ENCODE results near the gene HMGCR.

The HMGCR gene

DNA sequence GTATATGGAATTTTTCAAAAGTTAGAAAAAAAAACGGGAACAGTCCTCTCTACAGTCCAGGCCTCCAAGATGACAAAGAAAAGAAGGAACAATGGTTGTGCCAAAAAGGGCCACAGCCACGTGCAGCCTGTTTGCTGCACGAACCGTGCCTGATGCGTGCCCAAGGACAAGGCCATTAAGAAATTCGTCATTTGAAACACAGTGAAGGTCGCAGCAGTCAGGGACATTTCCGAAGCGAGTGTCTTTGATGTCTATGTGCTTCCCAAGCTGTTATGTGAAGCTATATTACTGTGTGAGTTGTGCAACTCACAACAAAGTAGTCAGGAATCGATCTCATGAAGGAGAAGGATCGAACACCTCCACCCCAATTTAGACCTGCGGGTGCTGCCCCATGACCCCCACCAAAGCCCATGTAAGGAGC lies 37.4 kb downstream of the HMGCR start:
- Histone ChIP-seq H3K4me3 (ENCODE audit: severe bottlenecking) (no peak overlapping the region), H3K4me1 (ENCODE audit: insufficient read depth, poor library complexity, severe bottlenecking) (no peaks in the 10 kb centered on the region), H3K36me3 (ENCODE audit: low read depth) (peaks cover 29% of the 10 kb centered on the region), H3K27ac (ENCODE audit: poor library complexity, severe bottlenecking) (no peak overlapping the region), H3K27me3 (ENCODE audit: insufficient read depth, poor library complexity, severe bottlenecking) (no peaks in the 10 kb centered on the region), H3K9me3 (ENCODE audit: severe bottlenecking) (no peaks in the 10 kb centered on the region)
- DNase-seq (ENCODE audit: low spot score) (no peak), ATAC-seq (ENCODE audit: low read depth) (no peak)
- TF ChIP-seq CTCF (IDR thresholded peaks at IDR 0.05; ENCODE audit: poor library complexity, severe bottlenecking): no peak

DNA sequence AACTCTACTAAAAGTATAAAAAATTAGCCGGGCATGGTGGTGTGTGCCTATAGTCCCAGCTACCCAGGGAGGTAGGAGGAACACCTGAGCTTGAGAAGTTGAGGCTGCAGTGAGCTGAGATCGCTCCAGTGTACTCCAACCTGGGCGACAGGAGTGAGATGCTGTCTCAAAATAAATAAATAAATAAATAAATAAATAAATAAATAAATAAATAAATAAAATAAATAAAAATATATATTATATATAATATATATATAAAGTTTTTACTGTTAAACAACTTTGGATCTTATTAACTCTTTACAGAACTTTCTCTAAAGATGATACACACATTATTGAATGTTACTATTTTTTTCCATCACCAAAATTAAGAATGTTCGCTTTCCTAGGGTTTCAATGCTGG lies 38.4 kb downstream of the HMGCR start:
- peaks cover 39% of the 10 kb centered on the region for H3K36me3 ChIP-seq (ENCODE audit: low read depth)
- no peaks in the 10 kb centered on the region for H3K4me1 ChIP-seq (ENCODE audit: insufficient read depth, poor library complexity, severe bottlenecking)
- no peaks in the 10 kb centered on the region for H3K27me3 ChIP-seq (ENCODE audit: insufficient read depth, poor library complexity, severe bottlenecking)
- ATAC-seq (ENCODE audit: low read depth) (no peak), DNase-seq (ENCODE audit: low spot score) (no peak)
- H3K27ac ChIP-seq (ENCODE audit: poor library complexity, severe bottlenecking): no peak overlapping the region
- no peaks in the 10 kb centered on the region for H3K9me3 ChIP-seq (ENCODE audit: severe bottlenecking)
- H3K4me3 ChIP-seq (ENCODE audit: severe bottlenecking): no peak overlapping the region
- no peak for TF ChIP-seq CTCF (IDR thresholded peaks at IDR 0.05; ENCODE audit: poor library complexity, severe bottlenecking)

DNA sequence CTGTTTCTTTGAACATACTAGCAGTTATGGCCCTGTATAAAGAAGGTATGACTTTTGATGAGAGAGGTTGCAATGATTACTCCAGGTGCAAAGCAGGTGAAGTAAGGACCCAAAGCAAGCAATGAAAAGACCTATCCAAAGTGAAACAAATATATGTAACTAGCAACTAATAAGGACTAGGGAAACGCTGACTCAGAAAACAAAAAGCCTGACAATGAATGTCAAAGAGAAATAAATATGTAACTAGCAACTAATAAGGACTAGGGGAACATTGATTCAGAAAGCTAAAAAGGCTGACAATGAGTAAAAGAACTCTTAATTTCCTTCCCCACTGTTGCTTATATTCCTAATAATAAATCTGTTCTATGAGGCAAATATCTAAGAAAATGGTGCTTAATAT lies 43.1 kb downstream of the HMGCR start:
- no peak for TF ChIP-seq CTCF (IDR thresholded peaks at IDR 0.05; ENCODE audit: poor library complexity, severe bottlenecking)
- Histone ChIP-seq H3K27ac (ENCODE audit: poor library complexity, severe bottlenecking) (no peak overlapping the region), H3K4me3 (ENCODE audit: severe bottlenecking) (no peak overlapping the region), H3K27me3 (ENCODE audit: insufficient read depth, poor library complexity, severe bottlenecking) (no peaks in the 10 kb centered on the region), H3K9me3 (ENCODE audit: severe bottlenecking) (no peaks in the 10 kb centered on the region), H3K4me1 (ENCODE audit: insufficient read depth, poor library complexity, severe bottlenecking) (no peaks in the 10 kb centered on the region), H3K36me3 (ENCODE audit: low read depth) (peaks cover 59% of the 10 kb centered on the region)
- no peak for DNase-seq (ENCODE audit: low spot score)
- ATAC-seq (ENCODE audit: low read depth): no peak

DNA sequence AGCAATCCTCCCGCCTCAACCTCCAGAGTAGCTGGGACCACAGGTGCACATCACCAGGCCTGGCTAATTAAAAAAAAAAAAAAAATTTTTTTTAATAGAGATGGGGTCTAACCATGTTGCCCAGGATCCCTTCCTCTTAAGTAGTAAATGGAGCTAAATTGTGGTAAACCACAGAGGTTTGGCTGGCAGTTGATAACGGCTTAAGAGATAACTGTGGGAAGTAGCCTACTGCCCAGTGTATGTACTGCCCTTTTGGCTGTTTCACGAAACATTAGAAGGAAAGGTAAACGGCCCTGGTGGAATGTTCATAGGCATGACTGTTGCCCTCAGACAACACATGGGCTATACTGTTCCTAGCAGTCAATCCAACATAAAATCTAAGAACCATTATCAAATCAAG lies 44.4 kb downstream of the HMGCR start:
- no peaks in the 10 kb centered on the region for H3K27me3 ChIP-seq (ENCODE audit: insufficient read depth, poor library complexity, severe bottlenecking)
- H3K9me3 ChIP-seq (ENCODE audit: severe bottlenecking): no peaks in the 10 kb centered on the region
- ATAC-seq (ENCODE audit: low read depth) (no peak), DNase-seq (ENCODE audit: low spot score) (no peak)
- H3K4me1 ChIP-seq (ENCODE audit: insufficient read depth, poor library complexity, severe bottlenecking): no peaks in the 10 kb centered on the region
- no peak for TF ChIP-seq CTCF (IDR thresholded peaks at IDR 0.05; ENCODE audit: poor library complexity, severe bottlenecking)
- H3K36me3 ChIP-seq (ENCODE audit: low read depth): peaks cover 66% of the 10 kb centered on the region
- H3K27ac ChIP-seq (ENCODE audit: poor library complexity, severe bottlenecking): no peak overlapping the region
- no peak overlapping the region for H3K4me3 ChIP-seq (ENCODE audit: severe bottlenecking)

DNA sequence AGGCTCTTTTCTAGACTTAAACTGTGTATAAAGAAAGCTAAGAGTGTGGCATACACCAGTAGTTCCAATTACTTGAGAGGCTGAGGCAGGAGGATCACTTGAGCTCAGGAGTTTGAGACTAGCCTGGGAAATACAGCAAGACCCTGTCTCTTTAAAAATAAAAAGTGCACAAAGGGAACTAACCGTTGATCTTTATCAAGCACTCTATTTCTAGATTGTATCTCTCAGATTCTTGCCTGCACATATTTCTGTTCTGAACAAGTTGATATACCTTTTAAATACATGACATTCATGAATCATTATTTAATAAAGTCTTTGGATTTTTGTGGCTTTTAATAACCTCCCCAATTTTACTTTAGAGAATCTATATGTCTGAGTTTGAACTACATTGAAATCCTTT lies 47.2 kb downstream of the HMGCR start:
- H3K4me3 ChIP-seq (ENCODE audit: severe bottlenecking): no peak overlapping the region
- peaks cover 67% of the 10 kb centered on the region for H3K36me3 ChIP-seq (ENCODE audit: low read depth)
- H3K9me3 ChIP-seq (ENCODE audit: severe bottlenecking): no peaks in the 10 kb centered on the region
- TF ChIP-seq CTCF (IDR thresholded peaks at IDR 0.05; ENCODE audit: poor library complexity, severe bottlenecking): no peak
- no peak overlapping the region for H3K27ac ChIP-seq (ENCODE audit: poor library complexity, severe bottlenecking)
- ATAC-seq (ENCODE audit: low read depth) (no peak), DNase-seq (ENCODE audit: low spot score) (no peak)
- no peaks in the 10 kb centered on the region for H3K27me3 ChIP-seq (ENCODE audit: insufficient read depth, poor library complexity, severe bottlenecking)
- H3K4me1 ChIP-seq (ENCODE audit: insufficient read depth, poor library complexity, severe bottlenecking): no peaks in the 10 kb centered on the region
